Astrocyte of the cerebellum (primary cell): ENCODE measurements around the gene MS4A15.
"Not testable (repeated sequence)": the region's sequence is repeated elsewhere in the genome, so short reads cannot be mapped to it uniquely, and the experiment has no call there.

Experiments
- DNase-seq: peaks from one replicate; pipeline ENCODE4 v3.0.0-alpha.2; 2011; ENCODE audit warnings: low read depth
- H3K4me3 ChIP-seq: 2 replicates; pipeline ENCODE4 v1.5.1; 2011; ENCODE audit warnings: mild to moderate bottlenecking, low read depth, low read length, moderate library complexity
- in situ Hi-C: cut with HindIII; loops from 2 replicates; pipeline ENCODE4 v1.10.0; 2017; ENCODE audit warnings: low sequenced_read_pairs
- TF ChIP-seq, protein P1 (sequence below): IDR thresholded peaks from 2 replicates; pipeline ENCODE4 v1.5.1; 2012; ENCODE audit warnings: low read length, low read depth, moderate library complexity, mild to moderate bottlenecking; ENCODE audit errors: missing control alignments

Gene MS4A15

DNA sequence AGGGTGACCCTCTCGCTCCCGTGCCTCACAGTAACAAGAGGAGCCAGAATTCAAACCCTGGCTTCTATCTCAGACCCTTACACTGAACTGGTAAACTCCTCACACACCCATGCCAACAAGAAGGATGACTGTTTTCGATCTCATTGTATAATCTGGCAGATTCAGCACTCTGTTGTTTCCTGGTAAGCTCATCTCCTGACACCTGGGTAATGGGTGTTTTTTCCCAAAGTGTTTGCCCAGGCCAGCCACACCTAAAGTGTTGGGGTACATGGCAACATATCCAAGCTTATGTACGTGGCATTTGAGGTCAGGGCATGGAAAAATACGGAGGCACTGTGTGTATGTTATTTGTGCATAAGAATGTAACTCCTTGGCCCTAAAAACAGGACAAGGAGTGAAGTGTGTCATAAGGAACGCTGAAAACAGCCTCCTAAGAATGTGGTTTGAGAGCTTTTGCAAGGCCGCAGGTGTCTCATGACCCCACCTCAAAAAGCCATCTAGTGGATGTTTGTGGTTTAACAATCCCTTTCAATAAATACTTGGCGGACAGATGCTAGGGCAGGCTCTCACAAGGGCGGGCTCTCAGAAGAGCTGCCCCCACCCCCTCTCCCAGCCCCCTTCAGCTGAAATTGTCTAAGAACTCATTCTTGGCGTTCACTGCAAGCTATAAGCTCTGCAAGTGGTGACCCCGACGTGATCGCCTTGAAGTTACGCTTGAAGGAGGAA lies at the start of gene MS4A15:
TSS of gene MS4A15 (plus strand) at position 561 of the 726 bp plus-strand sequence. CDS start 6,867 bp downstream, outside the sequence.
- DNase-seq = no peak
- no peak within 1 kb of the TSS for H3K4me3 ChIP-seq
- TF ChIP-seq, protein P1, sequence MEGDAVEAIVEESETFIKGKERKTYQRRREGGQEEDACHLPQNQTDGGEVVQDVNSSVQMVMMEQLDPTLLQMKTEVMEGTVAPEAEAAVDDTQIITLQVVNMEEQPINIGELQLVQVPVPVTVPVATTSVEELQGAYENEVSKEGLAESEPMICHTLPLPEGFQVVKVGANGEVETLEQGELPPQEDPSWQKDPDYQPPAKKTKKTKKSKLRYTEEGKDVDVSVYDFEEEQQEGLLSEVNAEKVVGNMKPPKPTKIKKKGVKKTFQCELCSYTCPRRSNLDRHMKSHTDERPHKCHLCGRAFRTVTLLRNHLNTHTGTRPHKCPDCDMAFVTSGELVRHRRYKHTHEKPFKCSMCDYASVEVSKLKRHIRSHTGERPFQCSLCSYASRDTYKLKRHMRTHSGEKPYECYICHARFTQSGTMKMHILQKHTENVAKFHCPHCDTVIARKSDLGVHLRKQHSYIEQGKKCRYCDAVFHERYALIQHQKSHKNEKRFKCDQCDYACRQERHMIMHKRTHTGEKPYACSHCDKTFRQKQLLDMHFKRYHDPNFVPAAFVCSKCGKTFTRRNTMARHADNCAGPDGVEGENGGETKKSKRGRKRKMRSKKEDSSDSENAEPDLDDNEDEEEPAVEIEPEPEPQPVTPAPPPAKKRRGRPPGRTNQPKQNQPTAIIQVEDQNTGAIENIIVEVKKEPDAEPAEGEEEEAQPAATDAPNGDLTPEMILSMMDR = peak; percentile 4
- in situ Hi-C loops = no loop called here

GRCh38 chr11:60706931-60707330 lies 49.7 kb upstream of the MS4A15 start:
- H3K4me3 ChIP-seq = no peak overlapping the region
- no peak for DNase-seq
- in situ Hi-C loops = no loop called here
- TF ChIP-seq, protein P1 = no peak

DNA sequence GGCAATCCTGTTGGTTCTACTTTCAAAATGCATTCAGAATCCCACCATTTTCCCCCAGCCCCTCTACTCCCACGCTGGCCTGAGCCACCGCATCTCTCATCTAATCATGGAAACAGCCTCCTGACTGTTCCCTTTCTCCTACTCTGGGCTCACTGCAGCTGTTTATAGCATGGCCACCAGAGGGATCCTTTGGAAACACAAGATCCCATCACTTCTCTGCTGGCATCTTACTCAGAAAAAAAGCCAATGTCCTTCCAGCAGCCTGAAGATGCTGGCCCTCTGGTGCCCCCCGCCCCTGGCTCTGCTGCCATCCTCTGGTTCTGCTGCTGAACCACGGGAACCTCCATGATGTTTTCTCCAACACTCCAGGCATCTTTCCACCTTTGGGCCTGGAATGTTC lies 46.2 kb upstream of the MS4A15 start:
- H3K4me3 ChIP-seq = no peak overlapping the region
- TF ChIP-seq, protein P1 = no peak
- in situ Hi-C loops = no loop called here
- DNase-seq = no peak

- no peak for DNase-seq
- no peak overlapping the region for H3K4me3 ChIP-seq
- in situ Hi-C loops = no loop called here
- TF ChIP-seq, protein P1 = no peak
These were observed 45.4 kb upstream of the MS4A15 start for GRCh38 chr11:60711276-60711675.

DNA sequence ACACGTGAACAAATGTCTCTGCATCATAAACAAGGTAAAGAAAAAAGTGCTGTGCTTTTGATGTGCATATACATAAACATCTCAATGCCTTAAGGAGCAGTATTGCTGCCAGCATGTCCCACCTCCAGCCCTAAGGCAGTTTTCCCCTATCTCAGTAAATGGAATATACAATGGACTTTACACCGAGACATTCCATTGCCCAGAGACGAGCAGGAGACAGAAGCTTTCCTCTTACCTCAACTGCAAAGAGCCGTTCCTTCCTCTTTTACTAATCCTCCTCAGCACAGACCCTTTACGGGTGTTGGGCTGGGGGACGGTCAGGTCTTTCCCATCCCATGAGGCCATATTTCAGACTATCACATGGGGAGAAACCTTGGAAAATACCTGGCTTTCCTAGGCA lies 43.2 kb upstream of the MS4A15 start:
- H3K4me3 ChIP-seq, in situ Hi-C loops, DNase-seq: not testable (repeated sequence)

GRCh38 chr11:60717956-60718355 lies 38.7 kb upstream of the MS4A15 start:
- in situ Hi-C loops = no loop called here
- H3K4me3 ChIP-seq = no peak overlapping the region
- DNase-seq = no peak
- TF ChIP-seq, protein P1 = no peak

DNA sequence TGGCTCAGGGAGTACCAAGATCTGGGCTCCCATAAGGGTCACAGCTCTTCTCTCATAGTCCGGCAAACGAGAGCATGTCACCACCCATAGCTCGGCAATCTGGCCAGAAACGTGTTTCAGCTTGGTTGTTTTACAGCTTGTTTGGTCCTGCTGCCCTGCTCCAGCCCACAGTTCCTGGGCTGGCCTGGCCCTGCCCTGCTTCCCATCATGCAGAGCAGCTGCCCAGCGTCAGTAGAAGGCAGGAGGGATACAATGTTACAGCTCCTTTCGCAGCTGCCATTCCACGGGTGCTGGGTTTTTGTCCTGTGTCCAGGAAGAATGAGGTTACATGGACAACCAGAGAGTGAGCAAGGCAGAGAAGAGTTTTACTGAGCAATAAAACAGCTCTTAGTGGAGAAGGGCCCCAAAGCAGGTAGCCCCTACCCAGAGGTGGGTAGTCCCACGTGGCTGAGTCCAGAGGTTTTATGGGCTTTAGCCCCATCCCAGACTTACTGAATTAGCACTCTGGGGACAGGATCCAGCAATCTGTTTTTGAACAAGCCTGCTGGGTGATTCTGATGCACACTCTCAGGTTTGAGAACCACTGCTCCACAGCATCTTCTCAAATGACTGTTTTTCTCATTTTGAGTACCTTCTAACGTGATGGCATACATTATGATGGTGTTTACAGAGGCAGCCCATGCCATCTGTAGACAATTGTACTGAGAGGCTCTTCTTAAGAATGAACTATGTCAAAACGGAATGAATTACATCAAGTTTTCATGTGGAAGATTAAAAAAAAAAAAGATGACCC lies 37.9 kb upstream of the MS4A15 start:
- no peak overlapping the region for H3K4me3 ChIP-seq
- TF ChIP-seq, protein P1 = no peak
- DNase-seq = no peak
- in situ Hi-C loops = no loop called here
